GM19193 (cell line): Measurements from ENCODE around the gene GPR176.
A peak's percentile ranks its signal among the peaks of the same experiment; 100 is the strongest.

Source experiments
- POLR2A ChIP-seq: IDR thresholded peaks from 4 replicates; pipeline ENCODE4 v1.6.1; 2011; ENCODE audit not compliant: insufficient read depth, insufficient read length; ENCODE audit errors: extremely low read depth

GPR176 gene

GRCh38 chr15:39784125-39784524 lies 135.9 kb downstream of the GPR176 start:
- TF ChIP-seq POLR2A: no peak

DNA sequence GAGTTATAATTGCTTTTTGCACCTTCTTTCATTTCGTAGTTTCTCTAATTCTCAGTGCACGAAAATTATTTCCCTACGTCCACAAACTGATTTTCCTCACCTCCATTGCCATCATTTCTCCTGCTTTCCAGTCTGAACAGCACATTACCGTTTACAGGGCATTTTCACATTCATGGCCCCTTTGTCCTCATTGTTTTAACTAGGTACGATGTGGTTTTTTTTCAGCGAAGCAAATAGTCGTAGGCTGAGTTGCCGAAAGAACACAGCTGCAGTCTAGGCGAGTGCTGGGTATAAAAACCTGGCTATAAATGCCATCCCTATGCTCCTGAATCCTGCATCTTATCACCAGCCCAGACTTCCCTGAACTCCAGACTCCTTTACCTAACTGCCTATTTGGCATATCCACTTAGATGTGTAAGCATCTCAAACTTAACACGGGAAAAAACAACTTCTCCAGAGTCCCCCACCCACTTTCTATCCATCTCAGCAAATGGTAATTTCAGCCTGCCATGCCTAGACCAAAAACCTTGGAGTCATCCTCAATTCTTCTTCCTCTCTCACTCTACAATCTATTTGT lies 136.7 kb downstream of the GPR176 start:
- no peak for TF ChIP-seq POLR2A

DNA sequence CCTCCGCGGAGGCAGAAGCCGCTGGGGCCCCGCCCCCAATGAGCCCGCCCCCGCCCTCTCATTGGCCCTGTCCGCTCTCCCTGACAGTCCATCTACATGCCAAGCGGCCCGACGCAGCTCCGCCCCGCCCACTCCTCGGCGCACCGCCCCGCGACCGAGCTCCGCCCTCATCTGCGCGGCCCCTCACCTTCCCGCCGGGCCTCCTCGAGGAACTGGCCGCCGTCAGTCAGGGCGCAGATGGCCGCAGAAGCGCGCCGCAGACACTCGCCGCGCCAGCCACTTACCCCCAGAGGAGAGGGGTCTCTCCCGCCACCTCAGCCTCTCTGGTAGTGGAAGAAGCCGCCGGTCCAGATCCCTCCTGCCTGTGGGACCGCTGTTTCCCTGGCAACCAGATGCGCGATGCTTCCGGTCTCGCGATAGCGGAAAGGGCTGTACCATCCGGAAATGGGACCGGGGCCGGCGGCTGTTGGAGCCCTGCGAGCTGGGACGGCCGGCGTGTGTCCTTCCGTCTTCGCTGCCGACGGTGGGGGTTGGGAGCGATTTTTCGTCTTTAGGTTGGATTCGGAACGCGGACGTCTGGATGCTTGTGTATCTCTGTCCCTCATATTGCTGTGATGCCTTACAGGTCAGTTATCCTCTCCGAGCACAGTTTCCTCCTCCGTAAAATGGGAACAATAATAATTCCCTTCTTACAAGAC lies 137.5 kb downstream of the GPR176 start, which contains the start of gene FSIP1:
Gene FSIP1 (minus strand): TSS at position 401 of the 698 bp plus-strand sequence. CDS start 6,317 bp downstream, outside the sequence.
- peak; percentile 93 for TF ChIP-seq POLR2A

GRCh38 chr15:39781967-39782302 lies 138.1 kb downstream of the GPR176 start:
- no peak for TF ChIP-seq POLR2A

DNA sequence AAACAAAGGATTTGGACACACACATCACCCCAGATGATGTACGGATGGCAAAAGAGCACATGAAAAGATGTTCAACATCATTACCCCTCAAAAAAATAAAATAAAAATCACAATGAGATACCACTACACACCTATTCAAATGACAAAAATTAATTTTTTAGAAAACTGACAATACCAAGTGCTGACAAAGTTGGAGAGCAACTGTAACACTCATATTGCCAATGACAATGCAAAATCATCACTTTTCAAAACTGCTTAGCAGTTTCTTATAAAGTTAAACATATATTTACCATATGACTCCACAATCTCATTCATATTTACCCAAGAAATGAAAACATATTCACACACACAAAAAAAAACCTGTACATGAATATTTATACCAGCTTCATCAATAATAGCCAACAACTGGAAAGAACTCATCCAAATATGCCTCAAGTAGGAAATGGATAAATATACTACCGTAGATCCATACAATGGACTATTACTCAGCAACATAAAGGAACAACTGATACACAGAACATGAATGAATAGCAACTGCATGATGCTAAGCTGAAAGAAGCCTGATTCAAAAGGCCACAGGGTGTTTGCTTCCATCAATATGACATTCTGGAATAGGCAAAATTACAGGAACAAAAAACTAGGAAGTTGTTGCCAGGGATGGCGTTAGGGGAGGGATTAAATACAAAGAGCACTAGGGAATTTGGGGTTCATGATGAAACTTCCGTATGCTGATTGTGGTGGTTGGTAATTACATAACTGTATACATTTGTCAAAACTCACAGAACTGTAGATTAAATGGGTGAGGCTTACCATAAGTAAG lies 138.7 kb downstream of the GPR176 start:
- TF ChIP-seq POLR2A: no peak

DNA sequence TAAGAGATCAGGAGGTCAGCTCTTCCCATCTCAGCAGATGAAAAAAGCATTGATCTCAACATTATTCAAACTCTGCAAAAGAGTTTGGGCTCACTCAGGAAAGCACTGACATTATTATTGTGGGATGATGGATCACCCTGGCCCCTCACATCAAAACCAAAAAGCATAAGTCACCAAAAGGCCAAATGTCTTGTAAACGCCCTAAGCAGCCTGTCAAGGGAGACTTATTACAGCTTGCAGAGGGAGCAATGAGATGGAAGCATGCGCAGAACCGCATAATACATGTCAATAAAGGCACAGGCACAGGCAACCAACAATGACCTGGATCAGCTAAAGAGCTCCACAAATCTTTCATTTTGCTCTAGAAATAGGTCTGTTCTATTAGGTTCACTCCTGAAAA lies 142.0 kb downstream of the GPR176 start:
- no peak for TF ChIP-seq POLR2A

DNA sequence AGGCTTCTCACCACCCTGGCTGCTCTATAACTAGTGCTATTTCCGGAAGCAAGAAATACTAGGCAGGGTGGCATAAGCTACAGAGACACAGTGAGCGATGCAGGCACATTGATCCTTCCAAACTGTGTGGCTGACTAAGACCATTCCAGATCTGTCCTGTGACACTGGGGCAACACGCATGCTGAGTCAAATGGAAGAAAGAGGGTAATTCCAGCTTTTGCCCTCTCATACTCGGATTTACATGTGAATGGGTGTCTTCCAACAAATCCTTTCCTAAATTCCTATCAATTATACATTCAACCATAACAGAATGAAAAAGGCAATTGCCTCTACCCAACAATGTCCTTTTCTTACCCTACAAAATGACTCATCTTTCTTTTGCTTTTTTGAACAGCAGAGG lies 142.6 kb downstream of the GPR176 start:
- no peak for TF ChIP-seq POLR2A

- TF ChIP-seq POLR2A: no peak
Measured at GRCh38 chr15:39776068-39776467, 144.0 kb downstream of the GPR176 start.

GRCh38 chr15:39774688-39775267 lies 145.3 kb downstream of the GPR176 start:
- no peak for TF ChIP-seq POLR2A

DNA sequence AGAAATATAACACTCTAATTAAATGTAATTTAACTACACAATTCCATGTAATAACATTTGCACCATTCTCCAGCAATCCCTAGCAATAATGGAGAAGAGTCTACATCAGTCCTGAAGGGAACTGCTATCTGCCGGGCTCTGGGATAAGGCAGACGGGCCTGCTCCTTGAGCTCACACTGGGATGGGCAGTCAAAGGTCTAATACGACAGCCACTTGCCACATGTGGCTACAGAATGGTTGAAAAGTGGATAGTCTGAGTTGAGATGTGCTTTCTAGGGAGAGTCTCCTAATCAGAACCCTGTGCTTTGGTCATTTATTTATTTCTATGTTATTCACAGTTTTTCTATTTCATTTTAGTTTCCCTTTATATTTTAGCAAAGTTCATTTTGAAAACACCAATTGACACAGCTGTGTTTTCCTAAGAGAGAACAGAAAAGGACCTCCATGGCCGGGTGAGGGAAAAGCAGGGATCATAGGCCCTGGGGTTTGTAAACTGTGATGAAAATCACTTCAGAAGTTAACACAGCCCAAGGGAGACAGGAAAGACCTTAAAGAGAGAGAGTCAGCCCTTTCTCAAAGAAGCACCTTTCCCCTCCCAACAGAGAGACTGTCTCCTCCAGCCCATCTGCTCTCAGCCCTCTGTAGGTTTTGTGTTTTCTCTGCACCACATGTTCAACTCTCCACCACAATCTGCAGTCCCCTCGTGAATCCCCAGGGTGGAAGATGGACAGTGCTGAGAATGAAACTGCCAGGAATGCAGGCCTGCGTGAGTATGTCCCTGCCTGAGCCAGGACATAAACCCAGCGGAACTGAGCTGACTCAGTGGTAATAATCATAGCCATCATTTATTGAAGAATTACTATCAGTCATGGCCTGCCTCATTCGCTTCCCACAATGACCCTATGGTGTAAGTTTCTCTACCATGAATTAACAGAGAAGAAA lies 149.0 kb downstream of the GPR176 start:
- no peak for TF ChIP-seq POLR2A

DNA sequence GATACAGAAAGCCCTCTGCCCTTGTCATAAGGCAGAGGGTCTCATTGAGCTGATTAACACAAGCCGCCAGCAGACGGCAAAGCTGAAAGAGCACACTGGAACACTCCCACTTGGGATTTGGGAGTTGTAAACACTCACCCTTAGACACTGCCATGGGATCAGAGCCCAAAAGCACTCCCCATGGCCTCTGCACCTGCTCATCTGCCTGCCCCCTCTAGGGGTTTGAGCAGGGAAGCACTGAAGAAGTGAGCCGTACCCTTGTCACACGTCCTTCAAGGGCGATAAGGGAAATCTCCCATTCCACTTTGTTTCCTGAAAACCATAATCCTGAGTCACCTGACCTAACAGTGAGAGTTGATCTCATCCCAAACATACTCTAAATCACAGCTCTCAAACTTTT lies 152.1 kb downstream of the GPR176 start:
- TF ChIP-seq POLR2A: no peak

GRCh38 chr15:39761006-39761405 lies 159.1 kb downstream of the GPR176 start:
- no peak for TF ChIP-seq POLR2A

GRCh38 chr15:39756806-39757522 lies 163.1 kb downstream of the GPR176 start:
- no peak for TF ChIP-seq POLR2A

DNA sequence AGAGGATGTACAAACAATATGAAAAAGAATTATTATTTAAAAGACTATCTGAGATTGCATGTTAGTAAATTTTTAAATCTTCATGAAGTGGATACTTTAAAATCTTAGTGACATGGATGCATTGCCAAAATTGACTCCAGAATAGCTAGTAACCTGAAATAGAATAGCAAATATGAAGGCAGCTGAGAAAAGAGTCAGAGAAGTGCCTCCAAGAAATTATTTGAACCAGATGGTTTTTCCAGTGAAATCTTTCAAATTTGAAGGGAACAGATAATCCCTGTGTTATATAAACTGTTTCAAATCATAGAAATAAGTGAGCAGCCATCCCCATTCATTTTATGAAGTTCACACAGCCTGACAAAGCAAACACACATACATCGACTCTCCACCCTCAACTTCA lies 167.1 kb downstream of the GPR176 start:
- no peak for TF ChIP-seq POLR2A
